Measurements from ENCODE around the gene HSPG2.
"Not testable (repeated sequence)": the region's sequence is repeated elsewhere in the genome, so short reads cannot be mapped to it uniquely, and the experiment has no call there.

The HSPG2 gene

GRCh38 chr1:21955501-21956281, 18.6 kb upstream of the HSPG2 start:
- DNase-seq: no peak

GRCh38 chr1:21955058-21955457, 17.9 kb upstream of the HSPG2 start:
- no peak for DNase-seq

GRCh38 chr1:21952786-21953520, 15.8 kb upstream of the HSPG2 start:
- DNase-seq: no peak

- DNase-seq: no peak
Measured at GRCh38 chr1:21951226-21951870, 14.2 kb upstream of the HSPG2 start.

DNA sequence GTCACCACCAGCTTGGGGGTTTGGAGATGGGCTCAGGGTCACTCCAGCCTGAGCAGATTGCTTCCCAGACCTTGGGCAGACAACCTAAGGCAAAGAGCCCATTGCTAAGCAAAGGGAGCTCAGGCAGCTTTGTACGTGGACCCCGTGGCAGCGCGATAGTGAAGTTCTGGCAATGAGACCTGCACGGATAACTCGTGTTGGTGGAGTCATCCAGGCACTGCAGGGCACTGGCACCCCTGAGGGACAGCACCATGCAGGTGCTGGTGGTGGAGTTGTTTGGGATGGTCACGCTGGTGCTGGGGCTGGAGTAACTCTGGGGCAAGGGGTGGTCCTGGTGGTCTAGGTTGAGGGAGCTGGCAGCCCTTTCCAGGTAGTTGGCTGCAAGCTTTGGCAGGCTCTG, 13.6 kb upstream of the HSPG2 start:
- DNase-seq: no peak

- no peak for DNase-seq
Measured at GRCh38 chr1:21946836-21947587, 9.9 kb upstream of the HSPG2 start.

DNA sequence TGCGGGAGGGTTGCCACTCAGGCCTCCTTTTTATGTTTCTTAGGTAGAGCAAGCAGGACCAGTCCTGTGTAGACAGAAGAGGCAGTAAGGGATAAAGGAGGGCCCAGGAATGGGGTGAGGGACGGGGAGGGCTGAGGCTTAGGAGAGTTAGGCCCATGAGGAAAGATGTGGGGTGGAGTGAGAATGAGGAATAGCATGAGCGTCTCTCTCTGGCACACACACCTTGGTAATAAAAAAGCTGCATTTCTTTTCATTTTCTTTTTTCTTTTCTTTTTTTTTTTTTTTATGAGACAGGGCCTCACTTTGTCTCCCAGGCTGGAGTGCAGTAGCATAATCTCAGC, 7.6 kb upstream of the HSPG2 start:
- DNase-seq: no peak

DNA sequence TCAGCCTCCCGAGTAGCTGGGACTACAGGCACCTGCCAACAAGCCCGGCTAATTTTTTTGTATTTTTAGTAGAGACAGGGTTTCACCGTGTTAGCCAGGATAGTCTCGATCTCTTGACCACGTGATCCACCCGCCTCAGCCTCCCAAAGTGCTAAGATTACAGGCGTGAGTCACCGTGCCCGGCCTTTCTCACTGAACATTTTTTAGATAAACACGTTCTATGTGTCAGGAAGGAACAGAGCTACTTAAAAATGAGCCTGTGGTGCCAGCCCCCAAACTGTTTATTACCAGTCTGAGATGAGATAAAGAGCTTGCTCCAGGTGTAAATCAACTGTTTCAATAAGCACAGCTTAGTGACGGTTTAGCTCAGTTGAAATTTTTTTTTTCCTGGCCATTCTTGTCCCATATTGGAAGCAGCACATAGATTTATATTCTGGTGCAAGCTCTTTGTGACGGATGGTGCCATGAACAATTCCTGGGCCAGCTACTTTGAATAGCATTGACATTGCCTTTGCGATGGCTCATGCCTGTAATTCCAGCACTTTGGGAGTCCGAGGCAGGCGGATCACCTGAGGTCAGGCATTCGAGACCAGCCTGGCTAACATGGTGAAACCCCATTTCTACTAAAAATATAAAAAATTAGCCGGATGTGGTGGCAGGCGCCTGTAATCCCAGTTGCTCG, 6.0 kb upstream of the HSPG2 start:
- not testable (repeated sequence) for DNase-seq

DNA sequence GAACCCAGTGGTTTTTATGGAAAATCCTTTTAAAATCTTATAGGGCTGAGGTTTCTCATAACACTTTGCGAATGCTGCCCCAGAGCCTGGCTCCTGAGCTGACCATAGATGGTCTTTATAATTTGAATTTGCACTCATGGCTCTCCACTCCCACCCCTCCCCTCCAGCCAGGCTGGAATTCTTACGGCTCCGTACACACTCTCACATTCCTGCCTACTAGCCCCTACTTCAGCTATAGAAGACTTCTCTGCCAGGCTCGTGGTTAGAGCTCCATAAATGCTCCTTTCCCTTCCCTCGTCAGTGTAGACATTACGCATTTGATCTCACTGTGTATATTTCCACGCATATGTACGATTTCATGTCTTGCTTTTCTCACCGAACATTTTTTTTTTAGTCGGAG, 5.4 kb upstream of the HSPG2 start:
- DNase-seq: no peak

DNA sequence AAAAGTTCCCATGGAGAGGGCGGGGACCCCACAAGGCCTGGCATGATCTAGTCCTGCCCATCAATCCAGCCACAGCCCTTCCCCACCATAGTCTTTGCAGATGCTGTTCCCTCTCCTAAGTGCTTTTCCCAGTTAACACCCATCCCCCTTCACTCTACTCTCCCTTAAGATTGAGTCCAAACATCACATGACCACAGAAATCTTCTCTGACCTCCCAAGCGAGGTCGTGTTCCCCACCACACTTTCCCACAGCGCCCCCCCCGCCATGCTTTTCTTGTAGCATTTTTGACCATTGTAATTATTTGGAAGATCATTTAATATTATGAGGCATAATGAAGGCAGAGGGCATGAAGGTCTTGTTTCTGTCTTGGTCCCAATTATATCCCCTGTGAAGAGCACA, 4.3 kb upstream of the HSPG2 start:
- no peak for DNase-seq

DNA sequence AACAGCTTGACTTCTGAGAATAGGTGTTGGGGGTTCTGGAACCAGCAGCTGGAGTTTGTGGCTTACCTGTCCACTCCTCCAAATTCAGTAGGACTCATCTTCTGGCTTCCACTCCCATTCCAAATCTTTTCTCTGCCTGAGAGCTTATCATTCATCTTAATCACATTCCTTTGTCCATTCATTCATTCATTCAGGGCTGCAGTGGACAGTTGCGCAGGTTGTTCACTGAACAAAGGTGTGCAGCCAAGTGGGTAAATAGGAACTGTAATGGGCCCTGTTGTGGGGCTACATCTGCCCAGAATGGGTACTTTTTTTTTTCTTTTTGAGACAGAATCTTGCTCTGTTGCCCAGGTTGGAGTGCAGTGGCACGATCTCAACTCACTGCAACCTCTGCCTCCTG, 3.4 kb upstream of the HSPG2 start:
- no peak for DNase-seq

DNA sequence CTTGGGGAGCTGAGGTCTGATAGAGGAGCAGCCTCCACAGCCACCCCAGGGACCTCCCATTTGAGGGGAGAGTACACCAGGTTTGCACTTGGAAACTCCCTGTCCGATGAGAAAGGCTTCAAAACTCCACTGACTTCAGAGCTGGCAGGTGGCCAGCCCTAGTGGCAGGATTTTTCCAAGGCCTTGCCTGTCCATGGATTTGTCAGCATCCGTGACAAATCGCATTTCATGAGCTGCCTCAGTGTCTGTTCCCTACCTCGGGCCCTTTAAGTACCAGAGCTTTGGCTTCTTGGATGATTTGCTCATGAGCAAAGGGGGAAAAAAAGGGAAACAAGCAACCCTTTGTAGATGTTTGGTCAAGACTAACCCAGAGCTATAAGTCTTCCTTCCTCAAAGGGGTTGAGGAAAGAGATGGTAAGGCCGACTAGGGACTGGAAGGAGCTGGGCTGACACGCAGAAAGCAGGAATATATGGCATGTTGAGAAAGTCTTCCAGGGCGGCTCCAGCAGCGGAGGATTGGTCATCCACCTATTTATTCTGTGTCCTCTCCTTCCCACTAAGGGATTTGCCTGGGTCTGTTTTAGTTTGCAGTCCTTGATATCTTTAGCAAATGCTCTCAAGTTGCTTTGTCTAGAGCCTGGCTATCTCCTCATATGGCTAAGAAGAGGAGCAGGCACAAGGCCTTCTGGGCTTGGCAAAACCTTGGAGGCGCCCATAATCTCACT, 2.7 kb upstream of the HSPG2 start:
- no peak for DNase-seq

DNA sequence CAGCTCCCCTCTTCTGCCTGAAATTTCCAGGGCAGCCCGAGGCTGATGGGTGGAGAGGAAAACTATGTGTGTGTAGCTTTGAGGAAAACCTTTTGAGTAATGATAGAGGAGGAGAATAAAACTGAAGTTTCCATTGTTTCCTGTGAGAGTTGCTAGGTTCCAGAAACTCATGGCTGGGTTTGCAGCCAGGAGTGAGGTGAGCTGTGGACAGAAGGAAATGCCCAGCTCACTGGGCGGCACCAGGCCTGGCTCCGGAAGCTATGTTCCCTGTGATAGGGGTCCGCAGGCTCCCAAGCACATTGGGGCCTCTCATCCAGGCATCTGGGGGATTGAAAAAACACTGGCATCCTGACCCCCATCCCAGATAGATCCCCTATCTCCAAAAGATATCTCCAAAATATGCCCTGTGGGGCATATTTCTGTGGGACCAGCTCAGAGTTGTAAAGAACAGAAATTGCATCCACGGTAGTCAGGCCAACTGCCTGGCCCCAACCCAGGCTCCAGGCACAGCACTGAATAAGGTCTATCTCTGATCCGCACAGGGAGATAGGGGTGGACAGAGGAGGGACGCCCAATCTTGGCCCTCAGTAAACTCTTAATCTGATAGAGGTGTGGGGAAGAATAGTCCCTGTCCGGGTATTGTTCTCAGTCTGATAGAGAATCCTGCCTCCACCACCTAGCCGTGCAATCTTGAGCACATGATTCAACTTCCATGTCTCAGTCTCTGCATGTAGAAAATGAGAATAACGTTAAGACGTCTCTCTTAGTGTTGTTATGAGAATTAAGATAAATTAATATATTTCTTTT, 1.8 kb upstream of the HSPG2 start:
- no peak for DNase-seq

DNA sequence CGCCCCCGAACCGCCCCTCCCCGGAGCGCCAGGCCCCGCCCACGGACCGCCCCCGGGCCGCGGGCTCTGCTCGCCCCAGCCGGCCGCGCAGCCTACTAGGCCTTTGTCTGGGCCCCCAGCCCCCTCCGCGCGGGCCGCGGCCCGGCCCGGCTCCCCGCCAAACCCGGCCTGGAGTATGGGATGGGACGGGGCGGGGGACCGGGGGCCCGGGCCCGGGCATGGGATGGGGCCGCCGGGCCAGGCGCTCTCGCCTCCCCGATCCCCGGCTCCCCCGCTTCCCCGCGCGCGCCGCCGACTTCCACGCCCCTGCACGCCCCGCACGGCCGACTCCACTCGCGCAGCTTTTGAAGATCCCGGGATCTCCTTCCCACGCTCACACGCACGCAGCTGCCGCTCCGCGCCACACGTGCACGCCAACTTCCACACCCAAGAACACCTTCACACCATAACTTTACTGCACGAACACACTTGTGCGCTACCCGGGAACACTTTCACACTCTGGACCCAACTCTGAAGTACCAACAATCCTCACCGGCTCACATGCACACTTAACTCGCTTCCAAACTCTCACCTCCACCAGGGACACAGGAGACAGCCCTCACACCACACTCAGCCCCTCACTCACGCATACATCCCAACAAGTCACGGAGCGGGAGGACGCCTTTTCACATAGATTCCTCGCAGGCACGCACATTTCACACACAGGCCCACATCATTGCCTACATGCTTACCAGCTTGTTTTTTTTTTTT, 437 bp upstream of the HSPG2 start:
- peak; percentile 52 for DNase-seq

DNA sequence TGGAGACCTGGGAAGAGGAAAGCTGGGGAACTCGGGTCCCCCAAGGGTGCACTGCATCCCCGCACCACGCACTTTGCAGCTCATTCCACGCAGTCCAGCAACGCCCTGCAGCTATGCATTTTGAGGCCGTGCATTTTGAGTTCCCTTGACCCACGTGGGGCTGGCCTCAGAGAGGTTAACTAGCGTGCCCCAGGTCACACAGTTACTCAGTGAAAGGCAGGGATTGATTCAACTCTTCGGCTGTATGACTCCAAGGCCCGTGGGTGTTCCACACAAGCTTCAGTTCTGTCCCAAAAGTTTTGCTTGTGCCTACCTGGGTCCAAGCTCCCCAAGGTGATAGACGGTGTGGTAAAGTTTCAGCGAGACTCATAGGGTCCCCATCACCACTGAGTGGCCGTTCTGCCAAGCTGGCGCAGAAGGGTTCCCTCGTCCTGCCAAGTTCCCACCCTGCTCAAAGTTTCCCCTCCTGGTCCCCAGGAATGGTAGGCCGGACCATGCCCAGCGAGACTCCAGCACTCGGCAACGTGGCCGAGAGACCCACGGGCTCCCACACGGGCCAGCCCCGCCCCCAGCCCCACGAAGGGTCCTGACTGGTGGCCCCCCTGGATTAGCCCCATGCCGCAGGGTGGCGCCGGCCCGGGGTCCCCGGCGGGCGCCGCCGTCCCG, 611 bp downstream of the HSPG2 start:
- no peak for DNase-seq

DNA sequence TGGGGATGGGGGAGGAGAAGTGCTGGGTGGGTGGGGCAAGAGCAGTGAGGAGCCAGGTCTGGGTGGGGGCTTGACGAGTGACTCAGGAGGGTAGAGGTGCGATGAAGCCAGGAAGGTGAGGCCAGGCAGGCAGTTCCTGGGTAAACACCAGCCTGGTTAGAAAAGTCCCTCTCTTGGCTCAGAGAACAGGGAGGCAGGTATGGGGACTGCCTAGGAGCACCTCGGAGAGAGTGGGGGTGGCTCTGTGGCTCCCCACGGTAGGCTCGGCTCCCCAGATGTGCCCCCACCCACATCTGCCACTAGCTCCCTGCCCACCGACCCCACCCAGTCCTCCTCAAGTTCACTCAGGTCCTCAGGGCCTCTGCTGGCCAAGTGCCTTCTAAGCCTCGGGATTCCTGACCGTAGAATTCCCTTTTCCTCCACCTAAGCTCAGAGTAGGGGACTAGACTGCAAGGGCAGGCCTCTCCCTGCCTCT, 1.2 kb downstream of the HSPG2 start:
- DNase-seq: no peak

DNA sequence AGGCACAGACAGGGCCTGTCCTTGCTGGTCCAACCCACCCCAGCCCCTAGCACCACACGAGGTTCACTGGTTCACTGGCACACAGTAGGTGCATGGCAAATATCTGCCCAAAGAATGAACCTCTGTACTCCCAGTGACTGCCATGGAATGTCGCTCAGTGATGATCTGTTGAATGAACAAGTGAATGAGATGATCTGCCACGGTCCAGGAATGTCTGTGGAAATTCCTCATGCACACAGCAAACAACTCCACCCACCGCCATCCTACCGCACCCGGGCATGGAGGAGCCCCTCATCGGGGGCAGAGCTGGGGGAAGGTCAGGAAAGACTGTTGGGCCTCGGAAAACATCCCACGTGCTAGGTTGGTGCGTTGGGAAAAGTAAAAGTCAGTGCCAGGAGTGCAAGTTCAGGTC, 1.7 kb downstream of the HSPG2 start:
- DNase-seq: no peak

DNA sequence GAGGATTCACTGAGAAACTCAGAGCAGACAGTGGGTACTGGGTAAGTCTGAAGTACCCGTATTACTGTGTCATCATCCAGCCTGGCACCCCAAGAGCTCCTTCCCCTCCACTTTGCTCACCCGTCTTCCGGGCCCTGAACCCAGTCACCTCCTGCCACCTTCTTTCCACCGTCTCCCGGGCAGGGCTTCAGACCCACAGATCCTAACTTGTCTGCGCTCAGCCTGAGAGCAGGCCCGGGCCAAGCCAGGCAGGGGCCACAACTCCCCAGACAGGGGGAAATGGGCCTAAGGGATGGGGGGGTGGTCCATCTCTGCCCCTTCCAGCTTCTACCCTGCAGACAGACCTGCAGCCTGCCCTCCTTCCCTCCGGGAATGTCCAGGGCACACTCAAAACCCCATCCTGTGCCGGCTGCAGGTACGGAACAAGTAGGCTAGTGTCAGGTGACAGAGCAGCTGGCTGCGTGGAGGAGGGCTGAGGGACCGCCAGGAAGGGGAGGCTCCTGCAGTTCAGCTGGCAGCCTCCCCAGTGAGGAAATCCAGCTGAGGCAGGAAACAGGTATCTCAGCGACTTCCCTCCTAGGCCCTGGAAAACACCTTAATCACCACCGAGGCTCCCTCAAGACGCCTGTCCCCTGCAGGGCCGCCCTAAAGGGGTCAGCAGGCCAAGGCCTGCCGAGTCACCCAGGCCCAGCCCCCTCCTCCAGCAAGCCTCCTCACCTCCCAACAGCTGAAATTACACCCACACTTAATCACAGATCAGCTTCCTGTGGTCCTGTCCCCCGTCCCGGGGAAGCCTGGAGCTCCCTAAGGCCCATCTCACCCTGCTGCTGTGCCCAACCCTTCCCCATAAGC, 3.5 kb downstream of the HSPG2 start:
- no peak for DNase-seq

- no peak for DNase-seq
Measured at GRCh38 chr1:21932127-21932526, 5.0 kb downstream of the HSPG2 start.
